ENCODE results near the gene PLCB4. TPM values are rescaled to one million over a fixed set of nuclear protein-coding genes. Genes with fewer than 3 reads are reported as not detected.
"Not testable (repeated sequence)": the region's sequence is repeated elsewhere in the genome, so short reads cannot be mapped to it uniquely, and the experiment has no call there.

PLCB4 gene
- total RNA-seq, 1 experiment from 2014 or later: not detected

DNA sequence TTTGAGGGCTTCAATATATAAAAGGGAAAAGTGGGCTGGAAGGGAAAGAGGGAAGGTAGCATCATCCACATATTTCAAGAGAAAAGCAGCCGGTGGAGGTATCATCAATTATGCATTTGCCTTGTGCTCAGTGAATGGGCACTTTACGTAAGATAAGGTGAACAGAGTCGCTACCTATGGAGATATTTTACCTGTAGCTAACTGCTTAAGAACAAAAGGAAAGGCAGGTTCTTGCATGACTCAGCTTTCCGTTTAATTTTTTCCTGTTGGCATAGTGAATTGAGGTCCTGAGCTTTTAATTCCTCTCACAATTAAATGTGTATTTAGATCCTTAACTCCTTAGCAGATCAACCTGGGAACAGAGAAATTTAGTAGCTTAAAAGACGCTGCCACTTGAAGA is 25.5 kb upstream of the PLCB4 start:
- no peaks in the 10 kb centered on the region for H3K9me2 ChIP-seq (replicated peaks; ENCODE audit: insufficient read depth, low read length)
- H3K9me3 ChIP-seq (ENCODE audit: low read length): peaks cover 9% of the 10 kb centered on the region; the same call in 1 of the 2 replicates
- no peak overlapping the region for H3K4me3 ChIP-seq (ENCODE audit: low read length)
- H3K9ac ChIP-seq (ENCODE audit: low read length): no peak overlapping the region
- H3K27me3 ChIP-seq (ENCODE audit: low read length): no peaks in the 10 kb centered on the region
- H3K36me3 ChIP-seq (ENCODE audit: insufficient read depth, low read length): no peaks in the 10 kb centered on the region
- H3K79me2 ChIP-seq (ENCODE audit: low read length): no peaks in the 10 kb centered on the region
- H2AFZ ChIP-seq (ENCODE audit: low read length): no peak overlapping the region
- no peak overlapping the region for H3K4me2 ChIP-seq (ENCODE audit: low read depth, low read length, poor library complexity, severe bottlenecking)
- no peak overlapping the region for H3K27ac ChIP-seq (ENCODE audit: low read length)
- H4K20me1 ChIP-seq (ENCODE audit: insufficient read depth, low read depth, low read length): no peaks in the 10 kb centered on the region
- DNase-seq: no peak
- no peaks in the 10 kb centered on the region for H3K4me1 ChIP-seq (ENCODE audit: low read length)

DNA sequence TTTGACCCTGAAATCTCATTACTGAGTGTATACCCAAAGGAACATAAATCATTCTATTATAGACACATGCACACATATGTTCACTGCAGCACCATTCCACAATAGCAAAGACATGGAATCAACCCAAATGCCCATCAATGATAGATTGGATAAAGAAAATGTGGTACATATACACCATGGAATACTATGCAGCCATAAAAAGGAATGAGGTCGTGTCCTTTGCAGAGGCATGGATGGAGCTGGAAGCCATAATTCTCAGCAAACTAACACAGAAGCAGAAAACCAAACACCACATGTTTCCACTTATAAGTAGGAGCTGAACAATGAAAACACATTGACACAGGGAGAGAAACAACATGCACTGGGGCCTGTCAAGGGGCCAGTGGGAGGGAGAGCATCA is 21.0 kb upstream of the PLCB4 start:
- H3K4me3 ChIP-seq (ENCODE audit: low read length): not testable (repeated sequence)

DNA sequence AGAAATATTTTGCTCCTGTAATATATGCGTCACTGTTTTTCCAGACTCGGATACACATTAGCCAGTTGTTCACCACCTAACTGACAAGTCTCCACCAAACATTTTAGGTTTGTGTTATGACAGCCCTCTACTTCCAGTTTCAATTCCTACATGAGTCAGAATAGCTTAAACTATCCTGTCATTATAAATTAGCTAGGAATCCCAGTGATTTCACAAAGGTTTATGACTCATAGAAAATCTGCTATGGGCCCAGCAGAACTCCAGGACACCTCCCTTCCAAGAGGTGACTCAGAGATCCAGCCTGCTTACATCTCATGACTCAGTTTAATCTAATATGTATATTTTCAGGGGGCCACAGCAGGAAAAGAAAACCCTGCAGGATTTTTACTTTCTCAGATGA is 17.4 kb upstream of the PLCB4 start:
- Histone ChIP-seq H3K27ac (ENCODE audit: low read length) (no peak overlapping the region), H2AFZ (ENCODE audit: low read length) (no peak overlapping the region), H3K4me3 (ENCODE audit: low read length) (no peak overlapping the region), H3K79me2 (ENCODE audit: low read length) (no peaks in the 10 kb centered on the region), H3K4me2 (ENCODE audit: low read depth, low read length, poor library complexity, severe bottlenecking) (no peak overlapping the region), H3K9me3 (ENCODE audit: low read length) (no peaks in the 10 kb centered on the region; the same call in 1 of the 2 replicates), H3K9me2 (replicated peaks; ENCODE audit: insufficient read depth, low read length) (no peaks in the 10 kb centered on the region), H3K27me3 (ENCODE audit: low read length) (no peaks in the 10 kb centered on the region), H3K36me3 (ENCODE audit: insufficient read depth, low read length) (no peaks in the 10 kb centered on the region), H4K20me1 (ENCODE audit: insufficient read depth, low read depth, low read length) (no peaks in the 10 kb centered on the region), H3K4me1 (ENCODE audit: low read length) (no peaks in the 10 kb centered on the region), H3K9ac (ENCODE audit: low read length) (no peak overlapping the region)
- DNase-seq: no peak

More for the DNA sequence above, 21.0 kb upstream of the PLCB4 start:
- H3K79me2 ChIP-seq (ENCODE audit: low read length); H3K9me2 ChIP-seq (replicated peaks; ENCODE audit: insufficient read depth, low read length); H4K20me1 ChIP-seq (ENCODE audit: insufficient read depth, low read depth, low read length); H3K9ac ChIP-seq (ENCODE audit: low read length); H3K9me3 ChIP-seq (ENCODE audit: low read length); H3K36me3 ChIP-seq (ENCODE audit: insufficient read depth, low read length); H3K27me3 ChIP-seq (ENCODE audit: low read length); H3K27ac ChIP-seq (ENCODE audit: low read length); H3K4me2 ChIP-seq (ENCODE audit: low read depth, low read length, poor library complexity, severe bottlenecking); H3K4me1 ChIP-seq (ENCODE audit: low read length); DNase-seq; H2AFZ ChIP-seq (ENCODE audit: low read length): not testable (repeated sequence)

DNA sequence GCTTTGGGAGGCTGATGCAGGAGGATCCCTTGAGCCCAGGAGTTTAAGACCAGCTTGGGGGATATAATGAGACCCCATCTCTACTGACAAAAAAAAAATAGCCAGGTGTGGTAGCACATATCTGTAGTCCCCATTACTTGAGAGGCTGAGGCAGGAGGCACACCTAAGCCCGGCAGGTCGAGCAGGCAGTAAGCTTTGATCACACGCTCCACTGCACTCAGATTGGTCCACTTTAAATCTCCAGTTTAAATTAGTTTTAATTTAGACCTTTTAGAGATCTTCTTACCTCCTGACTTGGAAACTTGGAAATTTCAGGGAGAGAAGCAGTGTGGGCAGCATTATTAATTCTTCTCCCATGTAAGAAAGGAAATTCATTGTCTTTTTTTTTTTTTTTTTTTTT is 16.8 kb upstream of the PLCB4 start:
- H3K9me3 ChIP-seq (ENCODE audit: low read length): no peaks in the 10 kb centered on the region; the same call in 1 of the 2 replicates
- no peaks in the 10 kb centered on the region for H4K20me1 ChIP-seq (ENCODE audit: insufficient read depth, low read depth, low read length)
- H3K4me3 ChIP-seq (ENCODE audit: low read length): no peak overlapping the region
- no peak overlapping the region for H2AFZ ChIP-seq (ENCODE audit: low read length)
- no peak overlapping the region for H3K9ac ChIP-seq (ENCODE audit: low read length)
- no peaks in the 10 kb centered on the region for H3K79me2 ChIP-seq (ENCODE audit: low read length)
- H3K4me2 ChIP-seq (ENCODE audit: low read depth, low read length, poor library complexity, severe bottlenecking): no peak overlapping the region
- no peaks in the 10 kb centered on the region for H3K4me1 ChIP-seq (ENCODE audit: low read length)
- no peak overlapping the region for H3K27ac ChIP-seq (ENCODE audit: low read length)
- no peaks in the 10 kb centered on the region for H3K27me3 ChIP-seq (ENCODE audit: low read length)
- no peaks in the 10 kb centered on the region for H3K9me2 ChIP-seq (replicated peaks; ENCODE audit: insufficient read depth, low read length)
- H3K36me3 ChIP-seq (ENCODE audit: insufficient read depth, low read length): no peaks in the 10 kb centered on the region
- no peak for DNase-seq

DNA sequence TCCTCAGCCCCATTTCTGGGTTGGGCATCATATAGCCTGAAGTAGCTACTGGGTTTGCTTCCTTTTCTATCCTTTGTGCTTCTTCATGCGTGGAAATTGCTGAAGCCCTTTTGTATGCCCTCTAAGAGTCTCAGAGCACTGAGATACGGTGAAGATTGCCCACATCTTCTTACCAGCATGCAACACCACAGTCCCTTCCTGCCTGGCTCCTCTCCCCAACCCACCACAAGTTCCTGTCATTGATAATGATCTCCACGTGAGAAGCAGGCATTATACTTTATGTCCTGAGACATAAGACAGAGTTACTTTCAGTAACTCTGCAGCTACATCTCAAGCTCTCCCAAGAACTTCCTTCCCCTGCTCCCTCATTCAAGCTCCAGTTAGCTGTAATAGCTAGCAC is 15.8 kb upstream of the PLCB4 start:
- no peak overlapping the region for H3K4me2 ChIP-seq (ENCODE audit: low read depth, low read length, poor library complexity, severe bottlenecking)
- H3K27ac ChIP-seq (ENCODE audit: low read length): no peak overlapping the region
- no peaks in the 10 kb centered on the region for H3K36me3 ChIP-seq (ENCODE audit: insufficient read depth, low read length)
- H3K9me3 ChIP-seq (ENCODE audit: low read length): no peaks in the 10 kb centered on the region; the same call in 1 of the 2 replicates
- H3K4me3 ChIP-seq (ENCODE audit: low read length): no peak overlapping the region
- no peaks in the 10 kb centered on the region for H3K27me3 ChIP-seq (ENCODE audit: low read length)
- no peak for DNase-seq
- no peaks in the 10 kb centered on the region for H3K79me2 ChIP-seq (ENCODE audit: low read length)
- no peaks in the 10 kb centered on the region for H4K20me1 ChIP-seq (ENCODE audit: insufficient read depth, low read depth, low read length)
- H3K9ac ChIP-seq (ENCODE audit: low read length): no peak overlapping the region
- no peak overlapping the region for H2AFZ ChIP-seq (ENCODE audit: low read length)
- no peaks in the 10 kb centered on the region for H3K9me2 ChIP-seq (replicated peaks; ENCODE audit: insufficient read depth, low read length)
- no peaks in the 10 kb centered on the region for H3K4me1 ChIP-seq (ENCODE audit: low read length)

DNA sequence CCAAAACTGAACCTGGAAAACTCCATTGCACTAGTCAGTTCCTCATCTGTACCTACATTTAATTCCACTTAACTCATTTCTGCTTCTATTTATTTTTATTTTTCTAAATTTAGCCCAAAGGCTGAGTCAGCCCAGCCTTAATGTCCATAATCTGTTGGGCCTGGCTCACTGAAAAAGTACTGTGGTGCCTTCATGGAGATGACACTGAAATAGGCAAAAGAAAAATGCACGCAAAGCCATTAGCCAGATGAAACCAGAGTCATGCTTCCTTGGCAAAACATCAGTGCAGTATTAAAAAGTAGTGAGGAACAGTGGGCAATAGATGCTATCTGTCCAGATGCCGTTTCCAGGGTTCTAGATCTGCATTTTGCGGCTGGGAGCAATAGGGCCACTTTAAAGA is 14.7 kb upstream of the PLCB4 start:
- H3K79me2 ChIP-seq (ENCODE audit: low read length): no peaks in the 10 kb centered on the region
- no peaks in the 10 kb centered on the region for H3K9me3 ChIP-seq (ENCODE audit: low read length)
- no peaks in the 10 kb centered on the region for H3K36me3 ChIP-seq (ENCODE audit: insufficient read depth, low read length)
- H3K27ac ChIP-seq (ENCODE audit: low read length): no peak overlapping the region
- no peaks in the 10 kb centered on the region for H3K27me3 ChIP-seq (ENCODE audit: low read length)
- H3K4me2 ChIP-seq (ENCODE audit: low read depth, low read length, poor library complexity, severe bottlenecking): no peak overlapping the region
- H3K4me3 ChIP-seq (ENCODE audit: low read length): no peak overlapping the region
- no peaks in the 10 kb centered on the region for H3K4me1 ChIP-seq (ENCODE audit: low read length)
- no peak overlapping the region for H3K9ac ChIP-seq (ENCODE audit: low read length)
- H2AFZ ChIP-seq (ENCODE audit: low read length): no peak overlapping the region
- no peak for DNase-seq
- H3K9me2 ChIP-seq (replicated peaks; ENCODE audit: insufficient read depth, low read length): no peaks in the 10 kb centered on the region
- no peaks in the 10 kb centered on the region for H4K20me1 ChIP-seq (ENCODE audit: insufficient read depth, low read depth, low read length)

DNA sequence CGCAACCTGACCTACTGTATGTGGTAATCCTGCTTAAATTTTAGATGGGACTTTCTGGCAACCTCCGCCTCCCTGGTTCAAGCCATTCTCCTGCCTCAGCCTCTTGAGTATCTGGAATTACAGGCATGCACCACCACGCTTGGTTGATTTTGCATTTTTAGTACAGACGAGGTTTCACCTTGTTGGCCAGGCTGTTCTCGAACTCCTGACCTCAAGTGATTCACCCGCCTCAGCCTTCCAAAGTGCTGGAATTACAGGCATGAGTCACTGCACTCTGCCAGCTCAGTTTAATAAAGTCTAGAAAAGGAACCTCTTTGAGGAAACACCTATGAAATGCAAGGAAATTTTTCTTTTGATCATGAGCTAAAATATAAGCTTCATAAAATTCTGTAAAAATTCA is 9.0 kb upstream of the PLCB4 start:
- Histone ChIP-seq H3K9me2 (replicated peaks; ENCODE audit: insufficient read depth, low read length) (no peaks in the 10 kb centered on the region), H3K9me3 (ENCODE audit: low read length) (peaks cover 10% of the 10 kb centered on the region; the same call in 1 of the 2 replicates), H3K36me3 (ENCODE audit: insufficient read depth, low read length) (no peaks in the 10 kb centered on the region), H3K27ac (ENCODE audit: low read length) (no peak overlapping the region), H3K4me1 (ENCODE audit: low read length) (no peaks in the 10 kb centered on the region), H3K4me2 (ENCODE audit: low read depth, low read length, poor library complexity, severe bottlenecking) (no peak overlapping the region), H3K79me2 (ENCODE audit: low read length) (no peaks in the 10 kb centered on the region), H2AFZ (ENCODE audit: low read length) (no peak overlapping the region), H3K27me3 (ENCODE audit: low read length) (no peaks in the 10 kb centered on the region), H3K4me3 (ENCODE audit: low read length) (no peak overlapping the region), H3K9ac (ENCODE audit: low read length) (no peak overlapping the region), H4K20me1 (ENCODE audit: insufficient read depth, low read depth, low read length) (no peaks in the 10 kb centered on the region)
- no peak for DNase-seq

DNA sequence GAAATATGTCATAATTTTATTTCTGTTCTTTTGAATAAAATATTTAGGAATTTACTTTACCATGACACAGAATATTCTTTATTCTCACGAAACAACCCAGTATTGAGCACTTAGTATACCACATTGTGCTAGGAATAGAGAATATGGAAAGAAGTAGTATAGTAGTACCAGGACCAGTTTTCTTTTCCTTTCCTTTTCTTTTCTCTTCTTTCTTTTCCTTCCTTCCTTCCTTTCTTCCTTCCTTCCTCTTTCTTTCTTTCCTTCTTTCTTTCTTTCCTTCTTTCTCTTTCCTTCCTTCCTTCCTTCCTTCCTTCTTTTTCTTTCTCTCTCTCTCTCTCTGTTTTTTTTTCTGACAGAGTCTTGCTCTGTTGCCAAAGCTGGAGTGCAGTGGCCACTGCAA is 7.5 kb upstream of the PLCB4 start:
- Histone ChIP-seq H3K4me3 (ENCODE audit: low read length) (no peak overlapping the region), H3K9me3 (ENCODE audit: low read length) (peaks cover 14% of the 10 kb centered on the region; the same call in 1 of the 2 replicates), H3K27me3 (ENCODE audit: low read length) (no peaks in the 10 kb centered on the region), H4K20me1 (ENCODE audit: insufficient read depth, low read depth, low read length) (no peaks in the 10 kb centered on the region), H3K9me2 (replicated peaks; ENCODE audit: insufficient read depth, low read length) (no peaks in the 10 kb centered on the region), H3K36me3 (ENCODE audit: insufficient read depth, low read length) (no peaks in the 10 kb centered on the region), H3K4me1 (ENCODE audit: low read length) (no peaks in the 10 kb centered on the region), H2AFZ (ENCODE audit: low read length) (no peak overlapping the region), H3K4me2 (ENCODE audit: low read depth, low read length, poor library complexity, severe bottlenecking) (no peak overlapping the region), H3K27ac (ENCODE audit: low read length) (no peak overlapping the region), H3K79me2 (ENCODE audit: low read length) (no peaks in the 10 kb centered on the region), H3K9ac (ENCODE audit: low read length) (no peak overlapping the region)
- DNase-seq: no peak

DNA sequence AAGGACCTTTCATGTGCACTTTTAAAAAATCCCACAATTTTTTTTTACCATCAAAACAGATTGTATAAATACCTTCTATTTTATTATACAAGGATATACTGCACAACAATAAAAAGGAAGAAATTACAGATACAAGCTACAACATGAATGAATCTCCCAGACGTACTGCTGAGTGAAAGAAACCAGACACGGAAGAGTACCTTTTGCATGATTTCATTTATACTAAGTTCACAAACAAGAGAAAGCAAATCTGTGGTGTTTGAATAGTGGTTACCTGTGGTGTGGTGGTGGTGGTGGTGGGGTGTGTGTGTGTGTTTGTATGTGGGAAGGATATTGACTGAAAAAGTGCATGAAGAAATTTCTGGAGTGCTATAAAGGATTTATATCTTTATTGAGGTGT is 6.8 kb upstream of the PLCB4 start:
- no peaks in the 10 kb centered on the region for H3K27me3 ChIP-seq (ENCODE audit: low read length)
- no peak overlapping the region for H3K9ac ChIP-seq (ENCODE audit: low read length)
- H3K36me3 ChIP-seq (ENCODE audit: insufficient read depth, low read length): no peaks in the 10 kb centered on the region
- no peak overlapping the region for H3K27ac ChIP-seq (ENCODE audit: low read length)
- no peak overlapping the region for H3K4me3 ChIP-seq (ENCODE audit: low read length)
- no peak for DNase-seq
- peaks cover 14% of the 10 kb centered on the region; the same call in 1 of the 2 replicates for H3K9me3 ChIP-seq (ENCODE audit: low read length)
- no peaks in the 10 kb centered on the region for H3K4me1 ChIP-seq (ENCODE audit: low read length)
- no peaks in the 10 kb centered on the region for H3K79me2 ChIP-seq (ENCODE audit: low read length)
- H2AFZ ChIP-seq (ENCODE audit: low read length): no peak overlapping the region
- no peak overlapping the region for H3K4me2 ChIP-seq (ENCODE audit: low read depth, low read length, poor library complexity, severe bottlenecking)
- no peaks in the 10 kb centered on the region for H3K9me2 ChIP-seq (replicated peaks; ENCODE audit: insufficient read depth, low read length)
- no peaks in the 10 kb centered on the region for H4K20me1 ChIP-seq (ENCODE audit: insufficient read depth, low read depth, low read length)

Data from Karpas-422 (cell line).